Testis (tissue), 2 donors: ENCODE results near the gene MED23.

Experiments
- CTCF ChIP-seq, 3 experiments: fragments of 450-650 bp in 2 of 3; fragments of 200-600 bp in 1 of 3; sonication (generic) in 1 of 3; IDR thresholded peaks; one replicate each; pipeline ENCODE4 v1.5.1; 2016 to 2019; ENCODE audit warnings: antibody characterized with exemption in 3 of 3, mild to moderate bottlenecking in 2 of 3, moderate library complexity in 1 of 3
- POLR2A ChIP-seq: fragments of 450-650 bp; IDR thresholded peaks from one replicate; pipeline ENCODE4 v1.6.1; 2017; ENCODE audit warnings: antibody characterized with exemption, mild to moderate bottlenecking, moderate library complexity

DNA sequence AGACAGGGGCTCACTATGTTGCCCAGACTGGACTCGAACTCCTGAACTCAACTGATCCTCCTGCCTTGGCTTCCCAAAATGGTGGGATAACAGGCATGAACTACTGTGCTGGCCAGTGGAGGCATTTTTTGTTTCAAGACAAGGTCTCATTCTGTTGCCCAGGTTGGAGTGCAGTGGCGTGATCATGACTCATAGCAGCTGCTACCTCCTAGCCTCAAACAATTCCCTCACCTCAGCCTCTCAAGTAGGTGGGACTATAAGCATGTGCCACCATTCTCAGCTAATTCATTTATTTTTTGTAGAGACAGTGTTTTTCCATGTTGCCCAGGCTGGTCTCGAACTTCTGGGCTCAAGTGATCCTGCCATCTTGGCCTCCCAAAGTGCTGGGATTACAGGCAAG, 26.3 kb upstream of the MED23 start:
- TF ChIP-seq CTCF (IDR thresholded peaks at IDR 0.05) = no peak
- no peak for TF ChIP-seq POLR2A
